ENCODE measurements around the gene MEI1. TPM values are rescaled to one million over a fixed set of nuclear protein-coding genes. Genes with fewer than 3 reads are reported as not detected.

The MEI1 gene
- total RNA-seq, 1 donor from 2014 or later = 0.51 TPM

- DNase-seq = no peak
Observed at GRCh38 chr22:41745968-41746367, 46.7 kb downstream of the MEI1 start.

- DNase-seq = peak; percentile 82
Observed at GRCh38 chr22:41746567-41747400, 47.5 kb downstream of the MEI1 start.

GRCh38 chr22:41752011-41752970 is 53.0 kb downstream of the MEI1 start:
- no peak for DNase-seq

GRCh38 chr22:41753984-41754383 is 54.7 kb downstream of the MEI1 start:
- DNase-seq = no peak

- DNase-seq = no peak
Observed at GRCh38 chr22:41757502-41757901, 58.2 kb downstream of the MEI1 start.

- no peak for DNase-seq
Observed at GRCh38 chr22:41758231-41758630, 58.9 kb downstream of the MEI1 start.

- DNase-seq = peak; percentile 49
Observed at GRCh38 chr22:41762980-41763779, 63.9 kb downstream of the MEI1 start.

GRCh38 chr22:41766476-41766875 is 67.2 kb downstream of the MEI1 start:
- no peak for DNase-seq

GRCh38 chr22:41768430-41768829 is 69.1 kb downstream of the MEI1 start:
- DNase-seq = peak; percentile 61

- DNase-seq = no peak
Observed at GRCh38 chr22:41770715-41771468, 71.6 kb downstream of the MEI1 start.

- DNase-seq = no peak
Observed at GRCh38 chr22:41772198-41772597, 72.9 kb downstream of the MEI1 start.

GRCh38 chr22:41772645-41773044 is 73.3 kb downstream of the MEI1 start:
- DNase-seq = no peak

GRCh38 chr22:41775338-41775737 is 76.0 kb downstream of the MEI1 start:
- DNase-seq = no peak

GRCh38 chr22:41775976-41776375 is 76.7 kb downstream of the MEI1 start:
- DNase-seq = no peak

- no peak for DNase-seq
Observed at GRCh38 chr22:41776381-41776780, 77.1 kb downstream of the MEI1 start.

- no peak for DNase-seq
Observed at GRCh38 chr22:41777749-41778425, 78.6 kb downstream of the MEI1 start.

GRCh38 chr22:41779929-41780505 is 80.7 kb downstream of the MEI1 start:
- DNase-seq = no peak

- DNase-seq = peak; percentile 47
Observed at GRCh38 chr22:41780746-41781505, 81.6 kb downstream of the MEI1 start.

GRCh38 chr22:41781507-41781906 is 82.2 kb downstream of the MEI1 start:
- no peak for DNase-seq

GRCh38 chr22:41782316-41782715 is 83.0 kb downstream of the MEI1 start:
- no peak for DNase-seq
